Activated B cell treated with CpG ODN at 0.5 μM for 24 hours (primary cell): ENCODE measurements around the gene RERE. TPM values are rescaled to one million over a fixed set of nuclear protein-coding genes. Genes with fewer than 3 reads are reported as not detected.
A peak's percentile ranks its signal among the peaks of the same experiment; 100 is the strongest.

Experiments used
- ATAC-seq: fragments of 200-7000 bp; cut with Tn5 transposase; one replicate; pipeline ENCODE4 v1.10.0; 2021; ENCODE audit warnings: low read depth, mild to moderate bottlenecking, moderate library complexity
- CTCF ChIA-PET: fragments of 350-600 bp; sonication (Branson Sonifier 250); formaldehyde crosslinking; loops from one replicate; lab custom pipeline; 2021; ENCODE audit warnings: antibody characterized with exemption; lab: Charles Lee
- POLR2A ChIA-PET: fragments of 350-600 bp; sonication (Branson Sonifier 250); formaldehyde crosslinking; loops from one replicate; lab custom pipeline; 2021; ENCODE audit warnings: antibody characterized with exemption; lab: Charles Lee
- DNase-seq: peaks from one replicate; pipeline ENCODE4 v3.0.0; 2022
- H3K27ac Mint-ChIP-seq: one replicate; pipeline ENCODE4 v1.8.0; 2020; ENCODE audit warnings: mixed read lengths
- H3K27me3 Mint-ChIP-seq: one replicate; pipeline ENCODE4 v1.8.0; 2021; ENCODE audit warnings: mixed read lengths
- H3K36me3 Mint-ChIP-seq: one replicate; pipeline ENCODE4 v1.8.0; 2021; ENCODE audit warnings: low read depth, mixed read lengths
- H3K4me1 Mint-ChIP-seq: one replicate; pipeline ENCODE4 v1.8.0; 2021; ENCODE audit warnings: mixed read lengths
- H3K4me3 Mint-ChIP-seq: one replicate; pipeline ENCODE4 v1.8.0; 2020; ENCODE audit warnings: mild to moderate bottlenecking, mixed read lengths
- H3K9me3 Mint-ChIP-seq: one replicate; pipeline ENCODE4 v1.8.0; 2020; ENCODE audit warnings: mixed read lengths
- CTCF ChIP-seq: fragments of 200-600 bp; IDR thresholded peaks from one replicate; pipeline ENCODE4 v1.8.0; 2022; ENCODE audit warnings: antibody characterized with exemption, mild to moderate bottlenecking
- intact Hi-C: fragments of 100-400 bp; cut with micrococcal nuclease; formaldehyde crosslinking; loops from one replicate; pipeline ENCODE4 v1.15.1; 2024
- total RNA-seq: library from RNA; stranded (reverse); gene quantifications from 2 replicates; pipeline ENCODE4 v1.2.3, GENCODE V29; 2022

RERE gene
- total RNA-seq, 1 donor from 2014 or later = 98.8 TPM

DNA sequence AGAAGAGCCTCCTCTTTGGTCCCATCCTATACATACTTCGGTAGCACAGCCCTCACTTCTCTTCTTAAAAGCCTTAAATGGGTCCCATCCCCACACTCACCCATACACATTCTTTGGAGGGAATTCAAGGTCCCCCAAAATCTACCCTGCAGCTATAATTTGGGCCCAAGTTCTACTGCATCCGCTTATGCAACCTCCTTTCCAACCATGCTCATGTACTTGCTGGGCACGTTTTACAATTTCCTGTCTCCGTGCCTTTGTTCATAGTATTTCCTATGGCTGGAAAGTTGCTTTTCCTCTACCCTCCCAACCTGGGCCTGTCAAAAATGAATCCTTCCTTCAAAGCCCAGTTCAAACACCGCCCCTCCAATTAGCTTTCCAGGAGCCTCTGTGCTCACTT lies 399.8 kb downstream of the RERE start:
- H3K4me3 Mint-ChIP-seq = no peak overlapping the region
- peaks cover 47% of the 10 kb centered on the region for H3K36me3 Mint-ChIP-seq
- ATAC-seq (no peak), DNase-seq (no peak)
- TF ChIP-seq CTCF = no peak
- CTCF ChIA-PET = interaction anchor here (0.8 kb wide), 1 partner anchor 432 kb away, joined by 3 read pairs; no protein-coding TSS in a partner anchor
- intact Hi-C loops = no loop called here
- no peaks in the 10 kb centered on the region for H3K27me3 Mint-ChIP-seq
- POLR2A ChIA-PET = interaction anchor here (1.0 kb wide), 1 partner anchor 10 kb away, joined by 5 read pairs; no protein-coding TSS in a partner anchor
- peak overlapping the region; percentile 19 for H3K27ac Mint-ChIP-seq
- H3K4me1 Mint-ChIP-seq = peaks cover 18% of the 10 kb centered on the region
- no peaks in the 10 kb centered on the region for H3K9me3 Mint-ChIP-seq

GRCh38 chr1:8416881-8417280 lies 400.6 kb downstream of the RERE start:
- Mint-ChIP-seq H3K4me1 (peaks cover 21% of the 10 kb centered on the region), H3K27me3 (no peaks in the 10 kb centered on the region), H3K36me3 (peaks cover 54% of the 10 kb centered on the region), H3K27ac (no peak overlapping the region), H3K4me3 (no peak overlapping the region), H3K9me3 (no peaks in the 10 kb centered on the region)
- POLR2A ChIA-PET = no interaction called here
- ATAC-seq (no peak), DNase-seq (no peak)
- no peak for TF ChIP-seq CTCF
- intact Hi-C loops = no loop called here
- CTCF ChIA-PET = no interaction called here

DNA sequence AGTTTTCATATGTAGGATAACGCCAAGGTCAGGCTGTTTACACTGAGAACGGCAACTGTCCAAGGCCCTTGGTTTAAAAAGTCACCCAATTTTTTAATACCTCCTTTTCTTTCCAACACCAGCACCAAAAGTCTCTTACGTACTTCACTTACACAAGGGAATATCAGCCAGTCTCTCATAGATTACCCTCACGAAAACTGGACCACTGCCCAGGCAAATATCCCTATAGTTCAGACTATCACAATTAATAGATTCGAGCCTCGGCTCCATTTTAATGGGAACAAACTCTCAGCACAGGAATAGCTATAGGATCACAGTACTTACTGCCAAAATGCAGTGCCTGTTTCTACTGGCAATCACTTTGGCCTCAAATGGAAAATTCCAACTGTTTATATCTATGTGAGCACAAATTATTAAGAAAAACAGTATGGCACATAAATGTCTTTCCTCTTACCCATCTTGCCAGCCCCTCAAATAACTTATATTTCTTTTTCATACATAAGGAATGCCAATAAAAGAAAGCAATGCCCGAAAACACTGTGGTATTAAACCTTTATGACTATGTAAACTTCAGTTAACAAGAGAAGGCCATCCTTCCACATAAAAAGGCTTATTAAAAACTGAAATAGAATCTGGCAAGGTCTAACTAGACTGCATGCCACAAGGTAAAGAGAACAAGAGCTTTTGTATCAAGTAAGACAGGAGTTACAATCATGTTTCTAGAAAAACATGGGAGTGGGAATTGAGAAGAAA lies 401.7 kb downstream of the RERE start:
- no peak for TF ChIP-seq CTCF
- Mint-ChIP-seq H3K4me3 (no peak overlapping the region), H3K36me3 (peaks cover 59% of the 10 kb centered on the region), H3K27ac (peak overlapping the region; percentile 22), H3K9me3 (no peaks in the 10 kb centered on the region), H3K27me3 (no peaks in the 10 kb centered on the region), H3K4me1 (peaks cover 23% of the 10 kb centered on the region)
- DNase-seq = no peak
- intact Hi-C loops = no loop called here
- ATAC-seq = no peak
- CTCF ChIA-PET = no interaction called here
- POLR2A ChIA-PET = no interaction called here

DNA sequence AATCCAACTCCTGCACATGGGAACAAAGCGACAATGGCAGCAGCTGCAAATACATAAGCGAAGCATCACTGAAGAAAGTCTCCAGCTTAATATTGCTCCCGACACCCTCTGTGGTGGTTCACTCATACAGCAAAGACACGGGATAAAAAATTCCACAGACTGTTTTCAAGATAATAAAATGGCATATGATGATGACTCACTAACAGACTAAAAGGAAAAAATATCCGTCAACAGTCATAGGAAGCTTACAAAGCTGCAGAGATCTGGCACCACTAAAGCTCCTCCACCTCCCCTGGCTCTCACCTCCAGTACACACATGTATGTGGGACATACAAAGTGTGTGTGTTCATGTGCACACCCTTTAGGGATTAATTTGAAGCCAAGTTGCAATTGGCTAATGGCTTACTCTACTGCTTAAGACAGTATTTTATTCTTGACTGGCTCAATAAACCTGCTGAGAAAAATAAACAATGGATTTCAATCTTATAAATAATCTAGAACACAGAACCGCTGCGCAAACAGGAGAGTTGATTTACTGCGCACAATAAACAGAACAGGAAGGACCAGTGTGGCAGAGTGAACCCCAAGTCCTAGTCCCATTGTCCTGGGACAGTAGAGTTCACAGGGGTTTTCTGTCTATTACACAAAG lies 405.1 kb downstream of the RERE start:
- no peak for TF ChIP-seq CTCF
- POLR2A ChIA-PET = interaction anchor here (1.0 kb wide), 1 partner anchor 16 kb away, joined by 4 read pairs; no protein-coding TSS in a partner anchor
- Mint-ChIP-seq H3K27ac (peak overlapping the region; percentile 8), H3K36me3 (peaks cover 69% of the 10 kb centered on the region), H3K9me3 (no peaks in the 10 kb centered on the region), H3K27me3 (no peaks in the 10 kb centered on the region), H3K4me3 (no peak overlapping the region), H3K4me1 (peaks cover 53% of the 10 kb centered on the region)
- DNase-seq = no peak
- intact Hi-C loops = no loop called here
- CTCF ChIA-PET = no interaction called here
- no peak for ATAC-seq

- H3K27me3 Mint-ChIP-seq = no peaks in the 10 kb centered on the region
- ATAC-seq (no peak), DNase-seq (no peak)
- H3K4me3 Mint-ChIP-seq = no peak overlapping the region
- H3K36me3 Mint-ChIP-seq = peaks cover 71% of the 10 kb centered on the region
- POLR2A ChIA-PET = interaction anchor here (1.0 kb wide), 1 partner anchor 16 kb away, joined by 4 read pairs; no protein-coding TSS in a partner anchor
- no peaks in the 10 kb centered on the region for H3K9me3 Mint-ChIP-seq
- CTCF ChIA-PET = interaction anchor here (0.9 to 1.4 kb wide), 2 partner anchors 159 to 447 kb away, joined by 4 read pairs; no protein-coding TSS in a partner anchor
- peak overlapping the region; percentile 8 for H3K27ac Mint-ChIP-seq
- intact Hi-C loops = no loop called here
- TF ChIP-seq CTCF = no peak
- H3K4me1 Mint-ChIP-seq = peaks cover 51% of the 10 kb centered on the region
Observed at GRCh38 chr1:8411803-8412182, 405.6 kb downstream of the RERE start.
